GM18951 (cell line): ENCODE results near the gene KHDRBS2.

Experiments used
- POLR2A ChIP-seq: IDR thresholded peaks from 4 replicates; pipeline ENCODE4 v1.6.1; 2011; ENCODE audit warnings: mild to moderate bottlenecking; ENCODE audit not compliant: insufficient read length, insufficient read depth; ENCODE audit errors: extremely low read depth
- in situ Hi-C: fragments of 300-500 bp; cut with MboI; formaldehyde crosslinking; loops from one replicate; pipeline ENCODE4 v1.12.0; 2022; ENCODE audit warnings: low sequenced_read_pairs, mixed read lengths, inconsistent platforms; ENCODE audit not compliant: unreplicated experiment

KHDRBS2 gene

DNA sequence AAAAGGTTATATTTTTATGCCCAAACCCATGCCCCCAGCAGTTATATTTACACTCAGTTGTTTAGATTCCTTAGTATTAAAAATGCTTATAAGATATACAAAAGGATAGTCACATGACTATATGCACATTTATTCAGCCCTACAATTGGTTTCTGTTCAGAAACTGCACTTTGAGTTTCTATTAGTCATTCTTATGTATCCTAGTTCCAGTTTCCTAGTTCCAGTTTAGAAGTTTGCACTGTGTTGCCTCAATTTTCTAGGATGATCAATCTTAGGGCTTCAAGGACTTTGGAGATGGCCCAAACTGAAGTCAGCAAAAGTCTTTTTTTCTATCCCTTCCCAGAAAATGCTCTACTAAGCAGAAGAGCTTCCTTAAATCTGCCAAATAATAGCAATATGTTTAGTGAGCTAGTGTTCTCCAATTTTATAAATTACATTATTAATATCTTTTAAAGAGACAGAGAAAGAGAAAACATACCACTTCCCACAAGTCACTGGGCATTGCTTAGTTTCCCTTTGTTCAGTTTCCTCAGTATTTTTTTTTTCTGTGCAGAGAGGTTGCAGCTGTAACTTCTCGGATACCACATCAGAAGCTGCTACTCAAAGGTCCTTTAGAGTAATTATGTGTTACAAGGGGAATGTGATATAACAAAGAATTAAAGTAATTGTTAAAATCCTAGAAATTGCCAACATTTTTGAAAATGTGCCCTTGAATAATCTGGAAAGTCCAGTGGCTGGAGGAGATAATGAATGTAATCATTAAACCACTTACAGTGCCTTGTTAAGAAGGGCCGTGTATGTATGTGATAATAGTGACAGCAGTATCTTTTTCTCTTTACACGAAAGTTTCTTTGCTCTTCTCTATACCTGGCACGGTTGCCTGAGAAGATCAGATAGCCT lies 138.8 kb downstream of the KHDRBS2 start:
- TF ChIP-seq POLR2A: no peak
- in situ Hi-C loops: no loop called here

DNA sequence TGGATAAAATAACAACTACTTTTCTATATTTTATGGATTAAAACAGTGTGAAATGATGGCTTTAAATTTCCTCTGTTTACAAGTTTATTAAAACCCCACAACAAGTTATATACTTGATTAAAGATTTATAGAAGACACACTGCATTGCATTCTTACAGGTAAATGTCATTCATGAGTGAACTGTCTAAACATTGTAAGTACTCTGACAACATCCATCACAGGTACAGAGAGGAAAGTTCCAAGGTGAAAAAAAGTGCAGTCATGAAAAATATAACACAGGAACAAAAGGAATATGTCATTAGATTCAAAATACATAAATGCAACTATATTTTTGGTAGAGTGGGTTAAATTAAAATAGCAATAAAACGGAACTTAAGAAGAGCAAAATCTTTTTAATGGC lies 156.9 kb downstream of the KHDRBS2 start:
- no peak for TF ChIP-seq POLR2A
- in situ Hi-C loops: no loop called here

DNA sequence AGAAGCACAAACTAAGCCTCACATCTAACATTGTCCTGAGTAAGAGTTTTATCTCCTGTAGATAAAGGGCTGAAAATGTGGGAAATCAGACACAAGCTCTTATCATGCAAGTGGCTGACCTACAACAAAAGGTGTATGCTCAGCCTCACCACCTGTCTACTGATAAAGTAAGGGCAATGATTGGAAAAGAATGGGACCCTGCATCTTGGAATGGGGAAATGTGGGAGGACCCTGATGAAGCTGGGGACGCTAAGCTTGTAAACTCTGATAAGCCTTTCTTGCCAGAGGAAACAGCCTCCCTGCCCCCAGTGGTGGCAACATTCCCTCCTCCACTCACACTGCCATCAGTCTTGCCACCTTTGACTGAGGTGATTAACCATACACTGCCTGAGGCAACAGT lies 166.6 kb downstream of the KHDRBS2 start:
- TF ChIP-seq POLR2A: no peak
- in situ Hi-C loops: no loop called here

DNA sequence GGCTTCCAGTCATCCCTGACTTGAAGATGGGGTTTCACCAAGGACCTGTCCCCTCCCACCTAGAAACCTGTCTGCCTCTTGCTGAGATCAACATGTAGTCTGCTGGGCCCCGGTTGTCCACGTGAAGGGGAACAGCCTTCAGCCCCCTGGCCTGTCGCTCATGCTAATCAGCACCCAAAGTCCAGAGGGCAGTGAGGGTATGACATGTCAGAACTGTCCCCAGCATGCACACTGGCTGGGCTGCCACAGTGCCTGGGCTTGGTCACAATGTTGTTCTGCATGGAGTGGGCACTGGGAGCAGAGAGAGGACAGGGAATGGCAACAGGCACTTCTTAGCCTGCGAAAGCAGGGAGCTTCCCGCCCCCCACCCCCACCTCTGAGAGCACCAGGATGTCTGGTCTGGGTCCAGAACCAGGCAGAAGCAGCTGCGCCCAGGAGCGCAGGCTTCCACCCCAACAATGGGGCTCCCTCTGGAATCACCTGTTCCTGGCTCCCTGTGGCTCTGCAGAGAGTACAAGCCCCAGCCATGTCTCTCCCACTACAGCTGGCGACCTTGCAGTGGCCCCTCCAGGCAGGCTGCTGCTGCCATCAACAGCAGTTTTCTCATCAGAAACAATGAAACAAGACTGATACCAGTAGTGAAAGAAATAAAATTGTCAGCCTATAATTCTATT lies 182.7 kb downstream of the KHDRBS2 start:
- no peak for TF ChIP-seq POLR2A
- in situ Hi-C loops: no loop called here

DNA sequence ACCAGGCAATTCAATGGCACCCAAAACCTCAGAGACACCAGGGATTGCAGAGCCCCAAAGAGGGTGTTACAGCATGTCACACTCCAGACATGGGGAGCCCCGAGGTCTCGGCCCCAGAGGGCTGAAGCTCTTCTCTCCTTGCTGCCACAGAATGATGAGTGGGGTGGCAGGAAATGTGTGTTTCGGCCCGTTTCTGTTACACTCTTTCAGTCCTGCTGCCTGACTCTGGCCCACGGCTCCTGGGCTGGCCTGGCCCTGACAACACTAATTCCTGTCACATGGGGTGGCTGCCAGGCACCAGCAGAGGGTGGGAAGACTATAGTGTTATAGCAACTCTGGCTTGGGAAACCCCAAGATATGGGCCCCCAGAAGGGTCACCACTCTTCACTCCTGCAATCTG lies 183.6 kb downstream of the KHDRBS2 start:
- no peak for TF ChIP-seq POLR2A
- in situ Hi-C loops: no loop called here

DNA sequence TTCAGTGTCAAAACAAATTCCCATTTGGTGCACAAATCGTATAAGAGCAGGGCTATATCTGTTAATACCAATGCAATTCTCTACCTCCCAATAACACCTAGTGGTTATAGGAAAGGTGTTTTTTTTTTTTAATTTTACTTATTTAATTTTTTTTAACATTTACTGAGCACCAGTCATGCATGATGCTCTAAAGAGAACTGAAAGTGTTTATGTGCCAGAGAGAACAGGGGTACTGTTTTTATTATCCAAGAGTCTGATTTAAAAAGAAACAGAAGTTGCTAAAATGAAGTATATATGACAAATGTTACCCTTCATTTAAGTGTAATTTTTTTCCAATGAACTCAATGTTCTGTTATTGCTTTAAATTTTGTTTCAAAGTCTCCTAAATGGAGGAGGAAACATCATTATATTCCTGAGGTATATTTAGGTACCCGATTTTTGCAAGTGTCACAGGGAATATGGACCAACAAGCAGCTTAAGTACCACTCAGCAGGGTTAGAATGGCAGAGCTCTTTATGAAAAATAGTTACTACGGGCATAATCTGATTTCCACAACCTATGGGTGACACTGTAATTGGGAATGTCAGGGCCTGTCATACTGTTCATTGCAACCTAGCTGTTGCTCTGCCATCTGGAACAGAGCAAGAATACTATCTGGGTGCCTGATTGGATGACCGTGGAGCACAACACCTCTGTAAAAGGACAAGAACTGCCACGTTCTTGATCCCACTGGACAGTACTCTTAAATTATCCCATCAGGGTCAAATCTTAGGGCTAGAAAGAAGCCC lies 195.4 kb downstream of the KHDRBS2 start:
- no peak for TF ChIP-seq POLR2A
- in situ Hi-C loops: no loop called here

DNA sequence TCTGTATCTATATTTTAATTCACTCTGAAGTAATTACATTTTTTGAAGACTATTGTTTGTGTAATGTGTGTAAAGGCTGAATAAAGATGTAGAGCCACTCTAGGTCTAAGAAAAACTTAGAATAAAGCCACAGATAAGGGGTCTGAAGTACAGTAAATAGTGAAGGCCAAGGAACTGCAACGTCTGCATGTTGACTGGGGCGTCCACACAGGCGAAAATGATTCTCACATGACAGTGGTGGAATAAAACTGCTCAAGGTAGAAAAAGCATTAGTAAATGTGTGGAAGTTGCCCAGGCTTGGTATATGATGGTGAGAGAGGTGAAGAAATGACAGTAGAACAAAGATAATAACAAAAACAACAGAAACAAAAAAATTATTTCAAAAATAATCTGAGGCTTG lies 196.2 kb downstream of the KHDRBS2 start:
- in situ Hi-C loops: no loop called here

DNA sequence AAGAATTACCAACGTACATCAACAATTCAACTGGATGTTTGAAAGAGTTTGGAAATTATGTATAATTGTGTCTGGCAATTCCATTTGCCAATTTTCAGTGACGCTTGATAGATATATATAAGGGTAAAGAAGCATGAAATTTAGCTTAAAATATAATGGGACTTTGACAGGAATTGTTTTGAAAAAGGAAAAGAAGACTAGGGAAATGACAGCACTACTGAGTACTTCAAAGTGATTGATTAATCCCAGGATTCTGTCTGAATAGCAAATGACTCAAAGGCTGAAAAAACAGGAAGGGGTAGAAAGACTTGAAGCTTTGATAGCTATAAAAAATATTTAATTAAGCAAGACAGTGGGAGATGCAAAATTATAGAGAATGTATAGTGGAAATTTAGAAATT lies 200.0 kb downstream of the KHDRBS2 start:
- in situ Hi-C loops: no loop called here
- TF ChIP-seq POLR2A: no peak

More for the DNA sequence above, 196.2 kb downstream of the KHDRBS2 start:
- TF ChIP-seq POLR2A: no peak

DNA sequence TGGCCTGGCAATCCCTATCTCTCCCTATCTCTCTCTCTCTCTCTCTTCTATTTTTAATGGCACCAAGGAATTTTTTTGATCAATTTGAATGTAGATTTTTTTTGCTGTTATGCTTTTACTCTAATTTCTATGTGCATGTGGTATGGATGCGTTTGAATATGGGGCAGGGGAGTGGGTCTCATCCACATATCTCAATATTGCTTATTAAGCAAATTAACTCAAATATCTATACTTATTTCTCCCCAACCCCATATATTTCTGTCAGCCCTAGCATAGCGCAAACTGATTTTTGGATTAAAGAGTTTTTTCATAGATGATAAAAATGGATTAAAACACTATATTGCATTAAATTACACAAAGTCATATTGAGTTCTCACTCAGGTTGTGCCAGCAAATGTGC lies 210.2 kb downstream of the KHDRBS2 start:
- in situ Hi-C loops: no loop called here

DNA sequence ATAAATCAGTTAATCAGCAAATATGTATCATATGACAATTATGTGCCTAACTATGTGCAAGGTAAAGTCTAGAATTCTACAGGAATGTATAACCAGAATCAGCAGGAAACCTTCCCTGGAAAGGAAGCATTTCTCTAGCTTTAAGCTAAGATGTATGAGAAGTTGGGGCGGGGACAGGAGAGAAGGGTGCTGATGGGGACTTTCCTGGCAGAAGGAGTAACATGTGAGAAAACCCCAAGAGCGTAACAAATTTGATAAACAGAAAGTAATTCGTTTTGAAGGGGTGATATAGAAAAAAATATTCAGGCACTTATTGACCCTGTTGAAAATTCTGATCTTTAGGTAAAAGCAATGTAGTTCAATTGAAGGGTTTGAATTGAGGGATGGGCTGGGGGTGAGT lies 226.1 kb downstream of the KHDRBS2 start:
- in situ Hi-C loops: no loop called here
- no peak for TF ChIP-seq POLR2A

More for the DNA sequence above, 210.2 kb downstream of the KHDRBS2 start:
- no peak for TF ChIP-seq POLR2A

DNA sequence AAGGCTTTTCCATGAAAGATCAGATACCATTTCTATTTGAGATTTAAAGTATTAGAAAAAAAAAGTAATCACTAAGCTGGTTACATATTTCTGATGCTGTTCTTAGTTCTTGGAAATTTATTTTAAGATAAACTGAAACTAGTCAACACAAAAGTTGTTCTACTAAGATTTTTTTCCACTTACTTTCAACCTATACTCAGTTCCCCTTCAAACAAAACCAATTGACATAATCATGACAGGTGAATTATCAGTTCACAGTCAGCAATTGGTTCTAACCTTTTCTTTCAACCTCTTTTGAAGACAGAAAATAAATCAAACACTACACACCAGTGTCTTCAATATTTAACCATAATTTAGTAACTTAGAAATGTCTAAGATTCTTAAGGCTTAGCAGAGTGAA lies 228.7 kb downstream of the KHDRBS2 start:
- no peak for TF ChIP-seq POLR2A
- in situ Hi-C loops: no loop called here

DNA sequence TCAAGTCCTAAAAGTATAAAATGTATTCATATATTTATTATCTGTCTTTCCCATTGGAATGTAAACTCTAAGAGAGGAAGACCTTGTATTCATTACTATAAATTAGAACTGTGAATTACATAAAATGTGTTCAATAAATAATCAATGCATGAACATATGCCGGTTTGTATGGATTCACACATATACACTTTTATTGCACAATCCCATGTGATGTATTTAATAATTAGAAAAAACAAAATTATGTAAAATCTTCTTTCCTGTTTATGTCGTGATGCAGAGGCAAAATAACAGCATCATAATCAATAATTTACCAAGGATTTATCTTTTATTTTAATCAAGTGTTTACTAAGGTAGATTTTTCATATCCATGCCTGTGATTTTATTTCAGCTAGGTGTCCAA lies 240.5 kb downstream of the KHDRBS2 start:
- TF ChIP-seq POLR2A: no peak
- in situ Hi-C loops: no loop called here

DNA sequence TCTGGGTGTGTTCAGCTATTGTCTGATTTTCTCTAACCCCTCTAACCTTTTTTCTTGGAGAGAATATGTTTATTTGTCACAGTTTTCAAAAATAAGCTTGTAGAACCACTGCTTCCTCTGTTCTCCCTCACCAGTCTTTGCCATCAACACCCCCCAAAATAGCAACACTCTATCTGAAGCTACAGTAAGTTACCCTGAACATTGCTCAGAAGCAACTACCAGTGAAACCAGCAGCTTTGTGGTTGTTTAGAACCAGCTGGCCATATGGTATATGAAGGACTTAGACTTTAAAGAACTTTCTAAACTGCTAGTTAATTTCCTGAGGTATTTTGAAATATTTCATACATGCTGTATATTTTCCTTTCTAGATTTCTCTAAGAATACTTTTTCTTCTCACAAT lies 242.9 kb downstream of the KHDRBS2 start:
- no peak for TF ChIP-seq POLR2A

DNA sequence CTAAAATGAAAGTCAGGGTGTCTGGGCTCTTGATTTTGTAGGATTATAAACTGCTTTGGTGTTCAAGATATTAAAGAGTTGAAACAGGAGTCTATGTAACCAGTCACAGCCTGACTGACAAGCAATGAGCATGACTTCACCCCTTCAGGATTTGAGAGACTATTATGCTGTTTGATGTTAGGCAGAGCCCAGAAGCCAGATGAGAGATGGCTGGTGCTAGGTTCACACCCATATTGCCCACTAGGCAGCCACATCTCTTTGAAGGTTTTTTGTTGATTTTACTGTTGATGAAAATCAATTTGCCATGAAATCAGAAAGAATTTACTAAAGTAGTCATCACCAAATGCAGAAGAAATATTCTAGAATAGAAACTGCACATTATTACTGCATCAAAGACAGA lies 243.6 kb downstream of the KHDRBS2 start:
- in situ Hi-C loops: no loop called here
- no peak for TF ChIP-seq POLR2A

More for the DNA sequence above, 242.9 kb downstream of the KHDRBS2 start:
- in situ Hi-C loops: no loop called here

DNA sequence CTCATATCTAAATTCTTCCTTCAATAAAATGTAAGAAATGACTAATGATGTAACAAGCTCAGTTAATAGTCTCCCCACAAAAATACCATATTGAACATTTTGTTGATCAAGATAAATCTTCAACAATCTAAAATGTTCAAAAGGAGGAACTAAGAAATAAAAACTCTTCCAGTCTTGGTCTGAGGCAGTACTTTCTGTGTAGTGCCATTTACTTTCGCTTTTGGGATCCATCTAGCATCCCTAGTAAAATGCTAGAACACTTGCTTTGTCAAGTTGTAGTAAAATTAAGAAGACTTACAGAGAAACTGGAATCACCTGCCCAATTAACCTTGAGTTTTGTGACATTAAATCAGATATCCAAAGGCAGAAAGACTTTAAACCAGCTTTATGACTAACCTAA lies 246.4 kb downstream of the KHDRBS2 start:
- in situ Hi-C loops: no loop called here
- TF ChIP-seq POLR2A: no peak
